ENCODE data around the gene SCAND1.
A peak's percentile ranks its signal among the peaks of the same experiment; 100 is the strongest.

DNA sequence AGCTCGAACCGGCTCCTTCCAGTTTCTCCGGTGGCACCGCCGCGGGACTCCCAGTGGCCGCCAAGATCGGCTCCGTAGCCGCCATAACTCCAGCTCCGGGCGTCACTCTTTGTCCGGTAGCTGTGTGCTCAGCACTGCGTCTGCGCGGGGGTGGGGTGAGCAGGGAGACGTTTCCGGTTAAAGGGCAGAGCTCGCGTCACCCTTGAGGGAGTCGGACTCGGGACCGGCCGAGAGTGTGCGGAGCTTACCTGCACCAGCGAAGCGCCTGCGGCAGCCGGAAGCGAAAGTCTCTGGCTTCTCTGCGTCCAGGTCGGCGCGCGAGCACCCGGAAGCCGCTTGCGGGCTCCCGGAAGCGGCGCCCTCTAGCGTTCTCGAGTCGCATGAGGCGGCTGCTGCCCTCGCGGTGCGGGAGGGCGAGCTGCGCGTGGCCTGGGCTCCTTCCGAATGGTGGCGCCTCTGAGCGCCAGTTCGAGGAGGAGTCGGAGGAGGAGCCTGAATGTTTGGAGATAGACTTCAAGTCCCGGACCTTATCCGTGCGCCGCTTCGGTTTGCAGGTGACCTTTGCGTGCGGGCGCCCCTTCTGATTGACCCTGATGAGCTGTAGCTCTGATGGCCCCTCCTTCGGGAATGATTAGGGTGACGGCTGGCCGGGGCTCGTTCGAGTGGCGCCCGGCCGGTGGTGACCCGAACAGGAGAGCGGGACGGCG, at the start of gene SCAND1:
- TF ChIP-seq POLR2A (IDR thresholded peaks at IDR 0.05; ENCODE audit: low read length), result peak; percentile 85
- TF ChIP-seq, protein P1, sequence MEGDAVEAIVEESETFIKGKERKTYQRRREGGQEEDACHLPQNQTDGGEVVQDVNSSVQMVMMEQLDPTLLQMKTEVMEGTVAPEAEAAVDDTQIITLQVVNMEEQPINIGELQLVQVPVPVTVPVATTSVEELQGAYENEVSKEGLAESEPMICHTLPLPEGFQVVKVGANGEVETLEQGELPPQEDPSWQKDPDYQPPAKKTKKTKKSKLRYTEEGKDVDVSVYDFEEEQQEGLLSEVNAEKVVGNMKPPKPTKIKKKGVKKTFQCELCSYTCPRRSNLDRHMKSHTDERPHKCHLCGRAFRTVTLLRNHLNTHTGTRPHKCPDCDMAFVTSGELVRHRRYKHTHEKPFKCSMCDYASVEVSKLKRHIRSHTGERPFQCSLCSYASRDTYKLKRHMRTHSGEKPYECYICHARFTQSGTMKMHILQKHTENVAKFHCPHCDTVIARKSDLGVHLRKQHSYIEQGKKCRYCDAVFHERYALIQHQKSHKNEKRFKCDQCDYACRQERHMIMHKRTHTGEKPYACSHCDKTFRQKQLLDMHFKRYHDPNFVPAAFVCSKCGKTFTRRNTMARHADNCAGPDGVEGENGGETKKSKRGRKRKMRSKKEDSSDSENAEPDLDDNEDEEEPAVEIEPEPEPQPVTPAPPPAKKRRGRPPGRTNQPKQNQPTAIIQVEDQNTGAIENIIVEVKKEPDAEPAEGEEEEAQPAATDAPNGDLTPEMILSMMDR (IDR thresholded peaks at IDR 0.05), result peak; percentile 99
- TF ChIP-seq, protein P2, sequence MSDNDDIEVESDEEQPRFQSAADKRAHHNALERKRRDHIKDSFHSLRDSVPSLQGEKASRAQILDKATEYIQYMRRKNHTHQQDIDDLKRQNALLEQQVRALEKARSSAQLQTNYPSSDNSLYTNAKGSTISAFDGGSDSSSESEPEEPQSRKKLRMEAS (IDR thresholded peaks at IDR 0.05), result peak; percentile 99
- TF ChIP-seq ESRRA (IDR thresholded peaks at IDR 0.05; ENCODE audit: borderline replicate concordance, low read length), result no peak; the same call in 1 of the 2 replicates
- TF ChIP-seq JUN (IDR thresholded peaks at IDR 0.05), result peak; percentile 82 to 96
- TF ChIP-seq, protein P3, sequence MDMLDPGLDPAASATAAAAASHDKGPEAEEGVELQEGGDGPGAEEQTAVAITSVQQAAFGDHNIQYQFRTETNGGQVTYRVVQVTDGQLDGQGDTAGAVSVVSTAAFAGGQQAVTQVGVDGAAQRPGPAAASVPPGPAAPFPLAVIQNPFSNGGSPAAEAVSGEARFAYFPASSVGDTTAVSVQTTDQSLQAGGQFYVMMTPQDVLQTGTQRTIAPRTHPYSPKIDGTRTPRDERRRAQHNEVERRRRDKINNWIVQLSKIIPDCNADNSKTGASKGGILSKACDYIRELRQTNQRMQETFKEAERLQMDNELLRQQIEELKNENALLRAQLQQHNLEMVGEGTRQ (IDR thresholded peaks at IDR 0.05), result 0 out of 2 replicates have a peak, but pooled peaks have one; percentile 13
- TF ChIP-seq KDM5A (IDR thresholded peaks at IDR 0.05), result 0 out of 2 replicates have a peak, but pooled peaks have one; percentile 63
- TF ChIP-seq, protein P4, sequence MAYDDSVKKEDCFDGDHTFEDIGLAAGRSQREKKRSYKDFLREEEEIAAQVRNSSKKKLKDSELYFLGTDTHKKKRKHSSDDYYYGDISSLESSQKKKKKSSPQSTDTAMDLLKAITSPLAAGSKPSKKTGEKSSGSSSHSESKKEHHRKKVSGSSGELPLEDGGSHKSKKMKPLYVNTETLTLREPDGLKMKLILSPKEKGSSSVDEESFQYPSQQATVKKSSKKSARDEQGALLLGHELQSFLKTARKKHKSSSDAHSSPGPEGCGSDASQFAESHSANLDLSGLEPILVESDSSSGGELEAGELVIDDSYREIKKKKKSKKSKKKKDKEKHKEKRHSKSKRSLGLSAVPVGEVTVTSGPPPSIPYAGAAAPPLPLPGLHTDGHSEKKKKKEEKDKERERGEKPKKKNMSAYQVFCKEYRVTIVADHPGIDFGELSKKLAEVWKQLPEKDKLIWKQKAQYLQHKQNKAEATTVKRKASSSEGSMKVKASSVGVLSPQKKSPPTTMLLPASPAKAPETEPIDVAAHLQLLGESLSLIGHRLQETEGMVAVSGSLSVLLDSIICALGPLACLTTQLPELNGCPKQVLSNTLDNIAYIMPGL (CRISPR knock-in tag; IDR thresholded peaks at IDR 0.05; ENCODE audit: borderline replicate concordance), result no peak
- no peak for TF ChIP-seq HOXA7 (CRISPR knock-in tag; IDR thresholded peaks at IDR 0.05)
- TF ChIP-seq RFX5 (IDR thresholded peaks at IDR 0.05), result peak; percentile 28; the same call in 1 of the 2 replicates
